MM.1S (cell line): ENCODE data around the gene FAM229A.

ENCODE experiments used
- DNase-seq: peaks from one replicate; pipeline ENCODE4 v3.0.0-alpha.2; 2015
- H2AFZ ChIP-seq: fragments of 300-600 bp; sonication (generic); 2 replicates; pipeline ENCODE4 v1.6.0; 2016; ENCODE audit warnings: antibody characterized with exemption, low read length
- H3F3A ChIP-seq: fragments of 300-600 bp; sonication (generic); 2 replicates; pipeline ENCODE4 v1.6.1; 2016; ENCODE audit warnings: mild to moderate bottlenecking, antibody characterized with exemption, low read length, moderate library complexity, mixed read lengths; ENCODE audit not compliant: insufficient read depth
- H3K27ac ChIP-seq: fragments of 300-600 bp; sonication (generic); 2 replicates; pipeline ENCODE4 v1.5.1; 2016; ENCODE audit warnings: mild to moderate bottlenecking, low read length
- H3K27me3 ChIP-seq: fragments of 300-600 bp; sonication (generic); replicated peaks from 2 replicates; pipeline ENCODE4 v1.6.0; 2016; ENCODE audit warnings: low read length; ENCODE audit not compliant: insufficient read depth
- H3K36me3 ChIP-seq: fragments of 300-600 bp; sonication (generic); replicated peaks from 2 replicates; pipeline ENCODE4 v1.6.1; 2016; ENCODE audit warnings: mild to moderate bottlenecking, low read length, mixed read lengths; ENCODE audit not compliant: insufficient read depth
- H3K4me1 ChIP-seq: fragments of 300-600 bp; sonication (generic); 2 replicates; pipeline ENCODE4 v1.6.1; 2016; ENCODE audit warnings: low read length, mixed read lengths
- H3K4me2 ChIP-seq: fragments of 300-600 bp; sonication (generic); 2 replicates; pipeline ENCODE4 v1.6.0; 2016; ENCODE audit warnings: low read depth, low read length
- H3K4me3 ChIP-seq: fragments of 300-600 bp; sonication (generic); 2 replicates; pipeline ENCODE4 v1.5.1; 2016; ENCODE audit warnings: low read length, mixed read lengths
- H3K79me2 ChIP-seq: fragments of 300-600 bp; sonication (generic); 2 replicates; pipeline ENCODE4 v1.6.1; 2016; ENCODE audit warnings: mixed run types, low read length, mixed read lengths
- H3K9ac ChIP-seq: fragments of 300-600 bp; sonication (generic); 2 replicates; pipeline ENCODE4 v1.6.1; 2016; ENCODE audit warnings: low read length, mixed read lengths
- H3K9me2 ChIP-seq: fragments of 300-600 bp; sonication (generic); replicated peaks from 2 replicates; pipeline ENCODE4 v1.6.1; 2016; ENCODE audit warnings: mild to moderate bottlenecking, low read length, mixed read lengths; ENCODE audit not compliant: insufficient read depth
- H3K9me3 ChIP-seq: fragments of 300-600 bp; sonication (generic); replicated peaks from 2 replicates; pipeline ENCODE4 v1.6.1; 2016; ENCODE audit warnings: mild to moderate bottlenecking, low read length, mixed read lengths; ENCODE audit not compliant: insufficient read depth
- H4K20me1 ChIP-seq: fragments of 300-600 bp; sonication (generic); 2 replicates; pipeline ENCODE4 v1.6.1; 2016; ENCODE audit warnings: mild to moderate bottlenecking, low read length, moderate library complexity, mixed read lengths; ENCODE audit not compliant: insufficient read depth
- EZH2 ChIP-seq: fragments of 300-600 bp; sonication (generic); optimal IDR thresholded peaks from 2 replicates; pipeline ENCODE3; 2017; ENCODE audit warnings: low read depth, mild to moderate bottlenecking, antibody characterized with exemption, low read length, mixed read lengths
- EZH2phosphoT487 ChIP-seq: fragments of 300-600 bp; sonication (generic); IDR thresholded peaks from 2 replicates; pipeline ENCODE4 v1.6.1; 2018; ENCODE audit warnings: antibody characterized with exemption, low read length
- TF ChIP-seq, protein P1 (sequence below): fragments of 300-600 bp; sonication (generic); IDR thresholded peaks from 2 replicates; pipeline ENCODE4 v1.5.1; 2016; ENCODE audit warnings: antibody characterized with exemption, low read length, mixed read lengths

The FAM229A gene

DNA sequence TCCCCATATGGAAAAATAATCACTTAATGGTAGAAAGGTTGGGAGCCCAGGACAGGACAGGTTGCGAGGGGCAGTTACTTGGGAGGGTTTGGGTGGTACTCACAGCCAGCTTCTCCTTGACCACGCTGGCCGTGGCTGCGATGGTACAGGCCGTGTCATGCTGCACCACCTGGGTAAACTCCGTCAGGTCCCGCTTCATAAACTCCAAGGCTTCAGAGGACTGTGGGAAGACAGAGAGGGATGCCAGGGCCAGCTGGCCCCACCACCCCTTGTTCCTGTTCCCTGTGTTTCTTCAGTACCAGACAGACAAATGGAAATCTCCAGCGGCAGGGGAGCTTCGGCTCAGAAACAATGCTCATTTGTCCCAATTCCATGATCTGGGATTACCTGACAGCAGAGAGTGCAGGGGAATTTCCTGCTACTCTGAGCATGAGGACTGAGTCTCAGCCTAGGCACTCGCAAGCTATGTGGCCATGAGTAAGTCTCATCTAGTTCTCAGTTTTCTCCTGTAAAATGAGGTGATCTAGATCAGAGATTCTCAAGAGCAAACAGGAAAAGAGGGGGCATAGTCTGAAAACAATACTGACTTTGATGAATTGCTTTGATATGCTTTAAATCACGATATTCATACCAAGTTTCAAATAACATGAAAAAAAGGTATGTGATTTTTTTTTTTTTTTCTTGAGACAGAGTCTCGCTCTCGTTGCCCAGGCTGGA lies 24.5 kb upstream of the FAM229A start:
- Histone ChIP-seq H3K36me3 (peaks cover 15% of the 10 kb centered on the region), H3K4me1 (no peaks in the 10 kb centered on the region), H3K9me2 (no peaks in the 10 kb centered on the region), H3K9me3 (no peaks in the 10 kb centered on the region), H3K4me2 (no peak overlapping the region), H4K20me1 (no peaks in the 10 kb centered on the region), H2AFZ (no peak overlapping the region), H3K27ac (no peak overlapping the region), H3K79me2 (peaks cover 31% of the 10 kb centered on the region), H3K4me3 (no peak overlapping the region), H3K27me3 (no peaks in the 10 kb centered on the region), H3F3A (no peaks in the 10 kb centered on the region), H3K9ac (no peak overlapping the region)
- TF ChIP-seq EZH2phosphoT487 (no peak), EZH2 (no peak)
- TF ChIP-seq, protein P1, sequence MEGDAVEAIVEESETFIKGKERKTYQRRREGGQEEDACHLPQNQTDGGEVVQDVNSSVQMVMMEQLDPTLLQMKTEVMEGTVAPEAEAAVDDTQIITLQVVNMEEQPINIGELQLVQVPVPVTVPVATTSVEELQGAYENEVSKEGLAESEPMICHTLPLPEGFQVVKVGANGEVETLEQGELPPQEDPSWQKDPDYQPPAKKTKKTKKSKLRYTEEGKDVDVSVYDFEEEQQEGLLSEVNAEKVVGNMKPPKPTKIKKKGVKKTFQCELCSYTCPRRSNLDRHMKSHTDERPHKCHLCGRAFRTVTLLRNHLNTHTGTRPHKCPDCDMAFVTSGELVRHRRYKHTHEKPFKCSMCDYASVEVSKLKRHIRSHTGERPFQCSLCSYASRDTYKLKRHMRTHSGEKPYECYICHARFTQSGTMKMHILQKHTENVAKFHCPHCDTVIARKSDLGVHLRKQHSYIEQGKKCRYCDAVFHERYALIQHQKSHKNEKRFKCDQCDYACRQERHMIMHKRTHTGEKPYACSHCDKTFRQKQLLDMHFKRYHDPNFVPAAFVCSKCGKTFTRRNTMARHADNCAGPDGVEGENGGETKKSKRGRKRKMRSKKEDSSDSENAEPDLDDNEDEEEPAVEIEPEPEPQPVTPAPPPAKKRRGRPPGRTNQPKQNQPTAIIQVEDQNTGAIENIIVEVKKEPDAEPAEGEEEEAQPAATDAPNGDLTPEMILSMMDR, result no peak
- no peak for DNase-seq

DNA sequence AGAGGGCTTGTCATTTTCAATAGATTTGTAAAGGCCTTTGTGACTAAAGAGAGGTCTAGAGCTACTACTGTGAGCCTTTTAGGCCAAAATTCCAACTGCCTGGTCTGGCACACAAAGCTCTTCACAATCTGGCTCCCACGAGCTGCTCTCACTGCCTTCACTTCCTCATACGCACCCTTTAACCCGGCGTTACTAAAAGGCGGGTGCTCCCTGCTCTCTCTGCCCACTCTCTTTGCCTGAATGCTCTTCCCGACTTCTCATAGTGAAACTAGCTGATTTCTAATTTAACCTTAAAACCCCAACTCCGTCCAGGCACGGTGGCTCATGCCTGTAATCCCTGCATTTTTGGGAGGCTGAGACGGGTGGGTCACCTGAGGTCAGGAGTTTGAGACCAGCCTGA lies 17.8 kb upstream of the FAM229A start:
- Histone ChIP-seq H3K9me2 (no peaks in the 10 kb centered on the region), H3K9ac (no peak overlapping the region), H4K20me1 (no peaks in the 10 kb centered on the region), H3K4me2 (no peak overlapping the region), H3F3A (no peaks in the 10 kb centered on the region), H3K4me3 (no peak overlapping the region), H3K79me2 (no peaks in the 10 kb centered on the region), H3K36me3 (peaks cover 6% of the 10 kb centered on the region), H3K9me3 (no peaks in the 10 kb centered on the region), H3K27me3 (no peaks in the 10 kb centered on the region), H2AFZ (no peak overlapping the region), H3K4me1 (no peaks in the 10 kb centered on the region), H3K27ac (no peak overlapping the region)
- DNase-seq, result no peak
- TF ChIP-seq EZH2 (no peak), EZH2phosphoT487 (no peak)
- TF ChIP-seq, protein P1, result no peak

- no peaks in the 10 kb centered on the region; the same call in none of the 2 replicates for H3K36me3 ChIP-seq
Measured at GRCh38 chr1:32377541-32378220, 15.4 kb upstream of the FAM229A start.

More at GRCh38 chr1:32377541-32378220, 15.4 kb upstream of the FAM229A start:
- Histone ChIP-seq H3K9ac (no peak overlapping the region), H3K4me1 (no peaks in the 10 kb centered on the region), H2AFZ (no peak overlapping the region), H3K9me3 (no peaks in the 10 kb centered on the region), H4K20me1 (no peaks in the 10 kb centered on the region), H3K4me3 (no peak overlapping the region), H3F3A (no peaks in the 10 kb centered on the region), H3K4me2 (no peak overlapping the region), H3K27me3 (no peaks in the 10 kb centered on the region), H3K27ac (no peak overlapping the region), H3K9me2 (no peaks in the 10 kb centered on the region), H3K79me2 (no peaks in the 10 kb centered on the region)
- DNase-seq, result no peak
- TF ChIP-seq, protein P1, result no peak
- no peak for TF ChIP-seq EZH2phosphoT487
- no peak for TF ChIP-seq EZH2
